Skeletal muscle satellite cell (primary cell): ENCODE data around the gene NPR3.

Source experiments
- H3K27me3 ChIP-seq: 2 replicates; pipeline ENCODE4 v1.7.0; 2013; ENCODE audit warnings: low read length; ENCODE audit not compliant: control insufficient read depth, insufficient read depth
- H3K36me3 ChIP-seq: 2 replicates; pipeline ENCODE4 v1.7.0; 2013; ENCODE audit warnings: mild to moderate bottlenecking, control low read depth, low read length; ENCODE audit not compliant: insufficient read depth
- H3K4me1 ChIP-seq: 2 replicates; pipeline ENCODE4 v1.7.0; 2013; ENCODE audit warnings: low read length; ENCODE audit not compliant: control insufficient read depth, insufficient read depth
- H3K4me2 ChIP-seq: 2 replicates; pipeline ENCODE4 v1.7.0; 2013; ENCODE audit warnings: mild to moderate bottlenecking, low read length
- H3K4me3 ChIP-seq: 2 replicates; pipeline ENCODE4 v1.7.0; 2013; ENCODE audit warnings: low read length
- H3K9ac ChIP-seq: 2 replicates; pipeline ENCODE4 v1.7.0; 2013; ENCODE audit warnings: mild to moderate bottlenecking, low read depth, low read length, moderate library complexity
- H3K9me3 ChIP-seq: replicated peaks from 2 replicates; pipeline ENCODE4 v1.7.0; 2013; ENCODE audit warnings: mild to moderate bottlenecking, control low read depth, low read length

NPR3 gene

DNA sequence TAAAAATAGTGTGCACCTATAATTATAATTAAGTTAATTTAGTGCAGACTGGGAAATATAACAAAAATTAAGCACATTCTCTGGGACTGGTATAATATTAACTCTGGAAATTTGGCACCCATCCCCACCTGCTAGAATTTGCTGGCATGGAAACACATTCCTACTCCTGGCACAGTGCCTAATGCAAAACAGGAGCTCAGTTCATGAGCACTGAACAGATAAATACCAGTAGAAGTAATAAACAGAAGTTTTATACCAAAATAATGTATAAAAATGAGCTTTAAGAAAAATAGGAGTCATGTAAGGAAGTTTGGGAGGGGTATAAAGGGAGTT lies 23.7 kb upstream of the NPR3 start:
- Histone ChIP-seq H3K4me2 (no peak overlapping the region), H3K4me1 (peaks cover 11% of the 10 kb centered on the region), H3K4me3 (no peak overlapping the region), H3K9ac (no peak overlapping the region), H3K9me3 (no peaks in the 10 kb centered on the region), H3K27me3 (no peaks in the 10 kb centered on the region), H3K36me3 (no peaks in the 10 kb centered on the region)

DNA sequence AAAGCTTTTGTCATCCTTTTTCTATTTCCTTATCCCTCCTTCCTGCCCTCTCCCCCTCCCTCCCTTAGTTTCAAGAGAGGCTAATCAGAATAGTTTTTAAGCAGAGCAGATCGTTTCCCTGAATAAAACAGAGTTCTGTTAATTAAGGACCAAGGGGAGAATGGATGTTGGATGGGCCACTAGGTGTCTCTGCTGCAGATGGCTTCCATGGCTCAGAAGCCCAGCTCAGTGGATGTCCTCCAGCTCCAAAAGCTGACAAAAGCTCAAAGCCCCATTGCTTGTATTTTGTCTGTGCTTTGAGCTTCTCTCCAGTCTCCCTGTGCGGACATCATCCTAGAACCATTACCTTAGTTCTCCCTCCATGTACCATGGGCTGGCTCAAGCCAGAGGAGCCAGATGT lies 21.0 kb upstream of the NPR3 start:
- H3K27me3 ChIP-seq, result no peaks in the 10 kb centered on the region
- peaks cover 18% of the 10 kb centered on the region for H3K4me1 ChIP-seq
- H3K9ac ChIP-seq, result no peak overlapping the region
- H3K4me2 ChIP-seq, result no peak overlapping the region
- no peak overlapping the region for H3K4me3 ChIP-seq
- H3K9me3 ChIP-seq, result no peaks in the 10 kb centered on the region
- H3K36me3 ChIP-seq, result no peaks in the 10 kb centered on the region

DNA sequence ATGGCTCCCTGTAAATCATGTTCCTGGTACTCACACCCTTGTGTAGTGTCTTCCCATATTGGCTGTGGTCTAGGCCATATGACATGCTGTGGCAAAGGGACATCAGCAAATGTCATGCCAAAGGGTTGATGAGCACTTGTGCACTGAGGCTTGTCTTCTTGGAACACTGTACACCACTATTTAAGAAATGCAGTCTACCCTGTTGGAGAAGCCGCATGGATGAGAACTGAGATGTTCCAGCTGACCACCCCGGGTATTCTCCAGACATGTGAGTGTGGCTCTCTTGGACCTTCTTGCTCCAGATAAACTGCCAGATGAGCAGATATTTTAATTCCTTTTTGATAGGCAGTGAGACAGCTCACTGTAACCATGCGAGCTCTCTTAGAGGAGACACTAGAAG lies 20.5 kb upstream of the NPR3 start:
- Histone ChIP-seq H3K27me3 (no peaks in the 10 kb centered on the region), H3K4me1 (peaks cover 18% of the 10 kb centered on the region), H3K4me2 (no peak overlapping the region), H3K4me3 (no peak overlapping the region), H3K9ac (no peak overlapping the region), H3K9me3 (no peaks in the 10 kb centered on the region), H3K36me3 (no peaks in the 10 kb centered on the region)

DNA sequence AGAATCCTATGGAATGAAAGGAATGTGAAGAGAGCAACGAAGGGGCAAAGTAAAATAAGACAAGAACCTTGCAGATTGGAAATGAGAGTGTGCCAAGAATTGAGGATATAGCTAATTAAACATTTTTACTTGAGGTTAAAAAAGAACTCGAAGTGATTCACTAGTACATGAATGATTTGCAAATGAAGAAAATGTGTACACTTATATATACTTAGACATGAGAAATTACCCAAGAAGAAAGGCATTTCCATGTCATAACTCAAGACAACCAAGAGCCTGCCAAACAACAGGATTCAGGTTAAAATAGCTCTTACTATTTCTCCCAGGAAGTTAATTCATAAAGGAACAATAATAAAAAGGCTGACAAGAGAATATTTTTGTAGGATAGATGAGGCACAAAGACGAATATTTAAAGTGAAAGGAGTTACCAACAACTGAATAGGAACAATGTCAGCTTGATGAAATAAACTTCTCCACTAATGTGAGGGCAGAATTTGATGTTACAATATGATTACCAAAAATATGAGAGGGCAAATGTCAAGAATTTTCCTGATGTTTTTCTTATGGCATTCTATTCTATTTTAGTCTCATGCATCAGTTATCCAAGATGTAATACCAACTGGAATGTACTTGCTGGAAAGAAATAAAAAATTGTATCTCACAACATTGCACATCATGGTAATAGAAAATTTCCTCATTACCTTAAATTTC lies 18.9 kb upstream of the NPR3 start:
- Histone ChIP-seq H3K36me3 (no peaks in the 10 kb centered on the region), H3K4me1 (peaks cover 18% of the 10 kb centered on the region), H3K9me3 (no peaks in the 10 kb centered on the region), H3K27me3 (no peaks in the 10 kb centered on the region), H3K4me3 (peak overlapping the region; percentile 41), H3K4me2 (peak overlapping the region; percentile 58), H3K9ac (peak overlapping the region; percentile 70)

DNA sequence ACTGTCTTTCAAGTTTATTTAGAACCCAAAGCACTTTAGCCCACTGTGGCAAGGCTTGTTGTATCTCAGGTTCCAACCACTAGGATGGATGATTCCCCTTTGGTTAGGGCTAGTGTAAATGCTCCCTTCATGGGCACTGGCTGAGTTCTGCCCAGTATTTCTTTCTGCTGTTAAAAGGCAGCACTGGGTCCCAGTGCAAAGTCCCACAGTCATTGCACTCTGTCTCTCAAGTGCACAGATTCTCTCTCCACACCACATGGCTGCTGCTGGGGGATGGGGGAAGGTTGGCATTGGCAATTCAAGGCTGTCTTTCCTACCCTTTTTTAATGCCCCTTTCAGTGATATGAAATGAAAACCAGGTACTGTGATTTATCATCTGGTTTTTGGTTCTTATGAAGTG lies 7.2 kb upstream of the NPR3 start:
- H3K9me3 ChIP-seq, result no peaks in the 10 kb centered on the region
- H3K27me3 ChIP-seq, result no peaks in the 10 kb centered on the region
- no peaks in the 10 kb centered on the region for H3K4me1 ChIP-seq
- H3K9ac ChIP-seq, result no peak overlapping the region
- no peak overlapping the region for H3K4me3 ChIP-seq
- H3K36me3 ChIP-seq, result no peaks in the 10 kb centered on the region
- no peak overlapping the region for H3K4me2 ChIP-seq

DNA sequence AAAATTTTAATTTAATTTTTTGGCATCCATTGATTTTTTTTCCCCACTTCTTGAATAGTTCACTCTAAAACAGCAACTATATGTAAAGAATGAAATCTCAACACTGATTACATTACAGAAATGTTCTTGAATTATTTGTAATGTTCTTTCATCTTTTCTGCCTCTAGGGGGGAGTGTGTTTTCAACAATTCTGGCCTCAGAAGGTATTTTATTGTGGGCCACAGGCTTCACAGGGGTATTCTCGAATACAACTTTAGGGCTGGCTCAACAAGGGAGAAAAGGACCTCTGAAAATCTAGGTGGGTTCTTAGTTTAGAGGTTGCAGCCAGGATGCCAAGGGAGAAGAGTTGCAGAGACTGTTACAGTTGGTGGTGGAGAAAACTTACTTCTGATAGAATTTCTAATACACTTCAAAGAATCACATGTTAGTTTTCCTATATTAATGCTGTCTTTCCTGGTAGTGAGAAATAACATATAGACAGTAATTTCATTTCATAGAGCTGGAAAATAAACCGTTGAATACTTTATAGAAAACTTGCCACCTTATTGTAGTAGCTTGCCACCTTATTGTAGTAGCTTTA lies 3.6 kb upstream of the NPR3 start:
- H3K9ac ChIP-seq, result no peak overlapping the region
- no peak overlapping the region for H3K4me3 ChIP-seq
- H3K36me3 ChIP-seq, result no peaks in the 10 kb centered on the region
- peaks cover 11% of the 10 kb centered on the region for H3K4me1 ChIP-seq
- H3K27me3 ChIP-seq, result no peaks in the 10 kb centered on the region
- no peaks in the 10 kb centered on the region for H3K9me3 ChIP-seq
- H3K4me2 ChIP-seq, result no peak overlapping the region

DNA sequence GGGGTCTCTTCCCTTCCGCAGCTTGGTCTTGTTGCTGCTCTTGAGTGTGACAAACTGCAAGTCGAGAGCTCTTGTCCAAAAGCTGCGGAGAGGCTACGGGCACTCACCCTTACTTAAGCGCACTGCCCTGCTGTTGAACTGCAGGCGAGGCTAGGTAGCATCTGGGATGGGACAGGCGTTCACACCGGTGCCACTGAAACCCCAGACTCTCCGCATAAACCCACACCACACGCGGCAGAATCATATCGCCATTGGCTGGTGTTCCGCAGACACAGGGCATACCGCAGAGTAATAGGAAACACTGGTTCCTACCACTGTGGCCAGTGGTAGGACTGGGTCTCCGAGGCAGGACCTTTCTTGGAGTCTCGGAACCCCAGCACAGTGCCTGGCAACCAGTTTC lies 2.2 kb upstream of the NPR3 start:
- no peak overlapping the region for H3K4me3 ChIP-seq
- H3K4me1 ChIP-seq, result peaks cover 24% of the 10 kb centered on the region
- peaks cover 7% of the 10 kb centered on the region for H3K27me3 ChIP-seq
- no peak overlapping the region for H3K9ac ChIP-seq
- H3K36me3 ChIP-seq, result no peaks in the 10 kb centered on the region
- H3K9me3 ChIP-seq, result no peaks in the 10 kb centered on the region
- no peak overlapping the region for H3K4me2 ChIP-seq

DNA sequence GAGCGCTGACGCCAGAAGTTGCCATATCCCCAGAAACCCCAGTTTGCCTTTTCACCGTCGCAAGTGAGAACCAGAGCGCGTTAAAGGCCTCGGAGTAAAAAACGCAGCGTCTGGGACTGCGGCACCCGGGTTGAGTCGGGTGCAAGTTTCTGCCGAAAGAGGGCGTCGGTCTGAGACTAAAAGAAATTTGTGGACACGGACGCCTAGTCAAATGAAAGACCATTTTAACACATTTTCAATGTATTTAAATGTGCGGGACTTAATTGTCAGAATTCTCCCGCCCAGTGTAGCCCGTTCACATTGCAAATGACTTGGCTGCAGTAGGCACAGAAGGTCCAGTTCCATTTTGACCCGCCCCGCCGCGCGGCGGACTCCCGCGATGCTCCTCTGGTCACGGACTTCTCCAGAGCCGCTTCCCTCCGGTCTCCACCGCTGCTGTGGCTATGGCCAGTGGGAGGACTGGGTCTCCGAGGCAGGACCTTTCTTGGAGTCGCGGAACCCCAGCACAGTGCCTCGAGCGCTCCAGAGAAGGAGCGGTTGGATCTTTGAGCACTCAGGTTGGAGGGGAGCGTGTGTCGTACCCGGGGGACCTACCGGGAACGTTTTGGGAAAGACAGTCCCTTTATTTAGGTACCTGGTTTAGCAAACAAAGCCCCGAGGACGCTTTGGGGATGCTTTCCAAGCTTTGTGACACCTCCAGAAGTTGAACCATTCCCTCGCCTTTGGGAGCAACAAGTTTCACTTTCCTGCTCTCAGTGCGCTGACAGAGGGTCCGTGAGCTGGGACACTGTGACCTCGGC lies 1.2 kb upstream of the NPR3 start:
- Histone ChIP-seq H3K4me3 (peak overlapping the region; percentile 84), H3K9me3 (no peaks in the 10 kb centered on the region), H3K4me1 (peaks cover 34% of the 10 kb centered on the region), H3K27me3 (peaks cover 7% of the 10 kb centered on the region), H3K9ac (peak overlapping the region; percentile 88), H3K36me3 (no peaks in the 10 kb centered on the region), H3K4me2 (peak overlapping the region; percentile 97)

DNA sequence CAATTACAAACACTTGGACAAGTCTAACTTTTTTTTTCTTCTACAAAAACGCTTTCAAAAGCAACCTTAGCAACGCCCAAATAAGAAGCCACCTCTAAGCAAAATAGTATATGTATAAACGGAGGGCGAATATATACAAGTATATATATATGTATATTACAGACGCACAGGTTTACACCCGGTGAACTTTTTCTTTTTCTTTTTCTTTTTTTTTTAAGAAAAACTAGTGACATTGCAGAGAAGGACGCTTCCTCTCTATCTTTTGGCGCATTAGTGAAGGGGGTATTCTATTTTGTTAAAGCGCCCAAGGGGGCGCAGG lies 200 bp downstream of the NPR3 start:
- Histone ChIP-seq H3K4me1 (peaks cover 34% of the 10 kb centered on the region), H3K27me3 (peaks cover 7% of the 10 kb centered on the region), H3K4me3 (peak overlapping the region; percentile 84), H3K4me2 (peak overlapping the region; percentile 97), H3K9ac (peak overlapping the region; percentile 84), H3K9me3 (no peaks in the 10 kb centered on the region), H3K36me3 (no peaks in the 10 kb centered on the region)

DNA sequence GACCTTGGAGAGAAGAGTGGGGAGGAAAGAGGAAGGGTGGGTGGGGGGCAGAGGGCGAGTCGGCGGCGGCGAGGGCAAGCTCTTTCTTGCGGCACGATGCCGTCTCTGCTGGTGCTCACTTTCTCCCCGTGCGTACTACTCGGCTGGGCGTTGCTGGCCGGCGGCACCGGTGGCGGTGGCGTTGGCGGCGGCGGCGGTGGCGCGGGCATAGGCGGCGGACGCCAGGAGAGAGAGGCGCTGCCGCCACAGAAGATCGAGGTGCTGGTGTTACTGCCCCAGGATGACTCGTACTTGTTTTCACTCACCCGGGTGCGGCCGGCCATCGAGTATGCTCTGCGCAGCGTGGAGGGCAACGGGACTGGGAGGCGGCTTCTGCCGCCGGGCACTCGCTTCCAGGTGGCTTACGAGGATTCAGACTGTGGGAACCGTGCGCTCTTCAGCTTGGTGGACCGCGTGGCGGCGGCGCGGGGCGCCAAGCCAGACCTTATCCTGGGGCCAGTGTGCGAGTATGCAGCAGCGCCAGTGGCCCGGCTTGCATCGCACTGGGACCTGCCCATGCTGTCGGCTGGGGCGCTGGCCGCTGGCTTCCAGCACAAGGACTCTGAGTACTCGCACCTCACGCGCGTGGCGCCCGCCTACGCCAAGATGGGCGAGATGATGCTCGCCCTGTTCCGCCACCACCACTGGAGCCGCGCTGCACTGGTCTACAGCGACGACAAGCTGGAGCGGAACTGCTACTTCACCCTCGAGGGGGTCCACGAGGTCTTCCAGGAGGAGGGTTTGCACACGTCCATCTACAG lies 760 bp downstream of the NPR3 start:
- no peaks in the 10 kb centered on the region for H3K36me3 ChIP-seq
- H3K27me3 ChIP-seq, result peaks cover 7% of the 10 kb centered on the region
- H3K9me3 ChIP-seq, result no peaks in the 10 kb centered on the region
- H3K4me3 ChIP-seq, result peak overlapping the region; percentile 84
- H3K4me1 ChIP-seq, result peaks cover 34% of the 10 kb centered on the region
- H3K9ac ChIP-seq, result peak overlapping the region; percentile 84
- peak overlapping the region; percentile 97 for H3K4me2 ChIP-seq
